Pons (tissue), 1 donor: ENCODE results near the gene RAB4A.
A peak's percentile ranks its signal among the peaks of the same experiment; 100 is the strongest.
"Not testable (repeated sequence)": the region's sequence is repeated elsewhere in the genome, so short reads cannot be mapped to it uniquely, and the experiment has no call there.

Experiments used
- DNase-seq: peaks from one replicate; pipeline ENCODE4 v3.0.0-alpha.2; 2016; ENCODE audit warnings: low spot score

RAB4A gene

DNA sequence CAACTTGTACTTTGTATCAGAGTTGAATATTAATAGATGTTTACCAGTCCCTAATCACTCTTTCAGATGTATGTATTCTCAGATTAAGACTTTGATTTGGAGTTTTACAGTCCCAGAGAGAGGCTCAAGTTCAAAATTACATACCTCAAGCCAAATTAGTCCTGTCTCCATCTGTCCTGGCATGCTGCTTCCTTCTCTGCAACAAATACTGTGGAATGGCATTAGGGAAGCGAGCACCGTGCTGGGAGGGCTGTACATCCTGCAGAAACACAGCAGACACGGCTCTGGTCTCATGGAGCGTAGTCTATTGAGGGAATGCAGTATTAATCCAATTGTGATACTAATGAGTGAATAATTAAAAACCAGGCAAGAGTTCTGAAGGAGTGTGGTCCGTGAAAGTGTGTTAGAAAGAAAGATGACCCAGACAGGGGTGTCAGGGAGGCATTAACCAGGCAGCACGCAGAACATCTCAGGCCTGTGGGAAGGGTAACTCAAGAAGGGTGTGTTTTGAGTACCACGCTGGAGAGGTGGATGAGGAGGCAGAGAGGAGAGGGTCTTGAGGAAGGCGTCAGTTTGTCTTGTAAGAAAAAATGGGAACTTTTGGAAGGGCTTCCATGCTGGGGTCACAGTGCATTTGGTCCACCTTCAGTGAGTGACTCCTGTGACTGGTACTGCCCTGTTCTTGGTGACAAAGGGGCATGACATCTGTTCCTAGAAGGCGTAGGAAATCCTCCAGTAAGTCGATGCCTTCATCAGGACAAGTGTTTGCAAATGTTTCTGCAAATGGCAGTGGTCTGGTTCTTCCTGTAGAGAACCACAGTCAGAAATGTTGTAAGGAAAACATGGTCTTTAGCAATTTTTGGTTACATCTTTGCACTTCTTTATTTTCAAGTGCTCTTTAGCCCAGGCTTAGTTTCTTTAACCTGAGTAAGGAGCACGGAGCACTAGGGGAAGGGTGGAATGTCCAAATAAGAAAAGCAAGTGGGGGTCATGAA, 1.6 kb downstream of the RAB4A start:
- no peak for DNase-seq

DNA sequence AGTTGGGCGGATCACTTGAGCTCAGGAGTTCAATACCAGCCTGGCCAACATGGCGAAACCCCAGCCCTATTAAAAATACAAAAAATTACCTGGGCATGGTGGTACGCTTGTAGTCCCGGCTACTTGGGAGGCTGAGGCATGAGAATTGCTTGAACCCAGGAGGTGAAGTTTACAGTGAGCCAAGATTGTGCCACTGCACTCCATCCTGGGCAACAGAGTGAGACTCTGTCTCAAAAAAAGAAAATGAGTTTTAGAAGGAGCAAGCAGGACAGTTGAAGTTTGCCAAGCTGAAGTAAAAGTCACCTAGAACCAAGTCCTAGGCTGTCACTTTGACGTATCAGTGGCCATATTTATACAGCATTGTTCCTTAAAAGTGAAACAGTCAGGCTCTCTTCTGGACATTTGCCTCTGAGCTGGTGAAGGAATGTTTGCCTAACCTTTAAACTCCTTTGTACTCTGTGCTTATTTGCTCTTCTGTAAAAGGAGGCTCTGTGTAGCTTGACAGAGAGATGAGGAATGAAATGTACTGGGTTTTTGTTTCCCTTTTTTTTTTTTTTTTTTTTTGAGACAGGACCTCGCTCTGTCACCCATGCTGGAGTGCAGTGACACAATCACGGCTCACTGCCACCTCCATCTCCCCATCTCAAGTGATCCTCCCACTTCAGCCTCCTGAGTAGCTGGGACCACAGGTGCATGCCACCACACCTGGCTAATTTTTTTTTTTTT, 2.8 kb downstream of the RAB4A start:
- DNase-seq: peak; percentile 56

DNA sequence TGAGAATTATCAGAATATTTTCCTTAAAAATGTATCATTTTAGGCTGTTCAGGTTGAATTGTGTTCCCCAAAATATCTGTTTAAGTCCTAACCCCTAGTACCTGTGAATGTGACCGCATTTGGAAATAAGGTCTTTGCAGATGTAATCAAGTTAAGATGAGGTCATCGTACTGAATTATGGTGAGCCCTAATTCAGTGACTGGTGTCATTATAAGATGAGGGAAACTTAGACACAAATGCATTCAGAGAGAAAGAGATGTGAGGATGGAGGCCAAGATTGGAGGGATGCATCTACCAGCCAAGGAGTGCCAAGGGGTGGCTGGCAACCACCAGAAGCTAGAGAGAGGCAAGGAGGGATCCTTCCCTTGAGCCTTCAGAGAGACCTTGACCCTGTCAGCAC, 4.1 kb downstream of the RAB4A start:
- DNase-seq: no peak

DNA sequence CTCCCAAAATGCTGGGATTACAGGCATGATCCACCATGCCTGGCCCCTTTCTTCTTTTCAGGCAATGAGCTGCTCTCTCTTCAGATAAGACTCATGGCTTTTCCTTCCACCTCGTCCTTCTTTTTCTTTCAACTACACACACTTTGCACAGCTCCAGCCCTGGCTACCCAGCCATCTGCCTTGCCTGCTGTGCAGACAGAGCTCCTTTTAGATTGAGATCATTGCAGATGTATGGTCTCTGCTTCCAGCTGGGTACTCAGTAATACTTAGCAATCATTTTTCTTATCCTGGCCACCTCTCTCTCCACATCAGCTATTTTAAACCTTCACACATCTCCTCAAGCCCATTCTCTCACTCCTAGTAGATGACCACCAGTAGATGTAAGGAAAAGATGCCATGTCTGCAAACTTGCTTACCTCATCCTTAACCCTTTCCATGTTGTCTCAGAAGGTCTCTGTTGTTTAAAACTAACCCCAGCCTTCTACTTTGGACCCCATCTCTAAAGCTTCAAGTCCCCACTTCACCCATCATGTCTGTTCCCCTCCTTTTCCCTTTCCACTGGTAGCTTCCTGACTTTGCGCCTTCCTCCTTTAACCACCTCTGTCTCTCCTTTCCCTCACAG, 7.3 kb downstream of the RAB4A start:
- DNase-seq: no peak

DNA sequence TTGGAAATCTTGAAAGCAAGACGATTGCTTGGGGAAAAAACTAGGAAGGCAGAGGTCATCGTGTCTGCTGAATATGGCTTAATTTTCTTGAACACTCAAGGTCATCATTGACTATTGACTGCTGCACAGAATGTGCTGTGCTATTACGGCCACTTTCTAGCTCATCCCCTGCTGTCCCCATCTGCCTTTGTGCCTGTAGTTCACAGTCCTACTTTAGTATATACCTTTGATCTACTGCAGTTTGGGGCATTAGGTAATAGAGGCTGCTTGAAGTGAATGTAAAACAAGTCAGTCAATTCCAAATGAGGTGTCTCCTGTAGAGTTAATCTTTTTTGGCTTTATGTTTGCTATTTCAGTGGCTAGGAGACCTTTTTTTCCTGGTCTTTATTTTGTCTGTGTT, 8.3 kb downstream of the RAB4A start:
- DNase-seq: no peak

DNA sequence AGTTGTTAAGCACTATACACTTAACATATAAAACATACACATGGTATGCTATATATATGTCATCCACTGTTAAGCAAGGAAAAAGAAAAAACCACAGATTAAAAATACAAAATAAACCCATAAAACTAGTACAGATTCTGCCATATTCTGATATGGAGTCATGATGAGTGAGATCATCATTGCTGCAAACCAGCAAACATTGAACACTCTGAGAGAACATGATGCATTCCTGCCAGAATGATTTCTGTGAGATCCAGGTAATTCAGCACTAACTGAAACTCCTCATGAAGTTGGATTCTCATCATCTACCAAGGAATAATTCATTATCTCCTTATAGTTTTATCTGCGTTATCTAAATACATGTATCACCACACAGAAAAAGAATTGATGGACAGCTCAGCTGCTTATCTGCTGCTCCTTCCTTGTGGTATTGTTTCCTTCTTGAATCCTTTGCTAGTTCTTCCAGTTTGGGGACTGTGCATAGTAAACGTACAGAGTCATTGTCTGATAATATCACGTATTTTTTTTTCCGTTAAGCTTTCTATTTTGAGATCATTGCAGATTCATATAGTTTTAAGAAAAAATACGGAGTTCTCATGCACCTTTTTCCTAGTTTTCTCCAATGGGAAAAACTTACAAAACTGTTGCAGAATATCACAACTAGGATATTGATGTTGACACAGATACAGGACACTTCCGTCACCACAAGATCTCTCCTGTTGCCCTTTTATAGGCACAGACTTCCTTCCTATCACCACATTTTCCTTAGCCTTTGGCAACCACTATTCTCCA, 9.3 kb downstream of the RAB4A start:
- no peak for DNase-seq

DNA sequence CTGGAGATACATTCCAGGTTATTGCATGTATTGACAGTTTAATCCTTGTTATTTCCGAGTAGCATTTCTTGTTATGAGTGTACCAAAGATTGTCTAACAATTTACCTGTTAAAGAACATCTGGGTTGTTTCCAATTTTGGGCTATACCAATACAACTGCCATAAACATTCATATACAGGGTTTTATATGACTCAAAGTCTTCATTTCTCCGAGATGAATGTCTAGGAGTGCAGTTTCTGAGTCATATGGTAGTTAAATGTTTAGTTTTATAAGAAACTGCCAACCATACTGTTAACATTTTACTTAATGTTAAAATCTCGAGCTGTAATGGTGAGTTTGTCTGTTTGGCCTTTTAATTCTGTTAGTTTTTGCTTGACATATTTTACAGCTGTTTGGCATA, 10.0 kb downstream of the RAB4A start:
- no peak for DNase-seq

DNA sequence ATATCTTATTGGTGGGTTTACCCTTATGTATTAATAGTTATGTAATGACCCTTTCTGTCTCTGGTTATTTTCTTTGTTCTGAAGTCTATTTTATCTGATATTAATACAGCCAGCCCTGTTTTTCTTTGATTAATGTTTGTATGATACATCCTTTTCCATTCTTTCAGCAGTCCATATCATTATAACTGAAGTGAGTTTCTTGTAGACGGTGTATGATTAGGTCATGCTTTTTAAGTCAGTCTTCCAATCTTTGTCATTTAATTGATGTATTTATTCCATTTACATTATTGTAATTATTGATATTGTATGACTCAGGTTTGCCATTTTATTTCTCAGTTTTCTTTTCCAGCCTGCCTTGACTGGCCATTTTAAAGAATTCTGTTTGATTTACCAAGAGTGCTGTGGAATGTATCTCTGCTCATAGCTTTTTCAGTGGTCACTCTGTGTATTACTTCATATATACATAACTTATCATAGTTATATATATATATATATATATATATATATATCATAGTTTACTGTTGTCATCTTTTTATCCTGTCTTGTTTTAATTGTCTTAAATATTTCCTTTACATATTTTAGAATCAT, 10.5 kb downstream of the RAB4A start:
- no peak for DNase-seq

DNA sequence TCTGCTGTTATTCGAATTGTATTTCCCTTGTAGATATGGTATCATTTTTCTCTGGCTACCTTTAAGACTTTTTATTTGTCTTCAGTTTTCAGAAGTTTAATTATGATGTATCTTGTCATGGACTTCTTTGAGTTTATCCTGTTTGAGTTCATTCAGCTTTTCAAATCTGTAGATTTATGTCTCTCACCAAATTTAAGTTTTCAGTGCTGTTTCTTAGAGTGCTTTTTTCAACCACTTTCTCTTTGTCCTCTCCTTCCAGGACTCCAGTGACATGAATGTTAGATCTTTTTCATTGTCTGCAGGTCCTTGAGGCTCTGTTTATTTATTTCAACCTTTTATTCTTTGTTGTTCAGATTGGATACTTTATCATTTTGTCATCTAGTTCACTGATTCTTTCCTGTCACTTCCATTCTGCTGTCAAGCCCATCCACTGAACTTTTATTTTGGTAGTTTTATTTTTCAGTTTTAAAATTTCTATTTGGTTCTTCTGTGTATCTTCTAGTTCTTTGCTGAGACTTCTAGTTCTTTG, 11.4 kb downstream of the RAB4A start:
- DNase-seq: no peak

DNA sequence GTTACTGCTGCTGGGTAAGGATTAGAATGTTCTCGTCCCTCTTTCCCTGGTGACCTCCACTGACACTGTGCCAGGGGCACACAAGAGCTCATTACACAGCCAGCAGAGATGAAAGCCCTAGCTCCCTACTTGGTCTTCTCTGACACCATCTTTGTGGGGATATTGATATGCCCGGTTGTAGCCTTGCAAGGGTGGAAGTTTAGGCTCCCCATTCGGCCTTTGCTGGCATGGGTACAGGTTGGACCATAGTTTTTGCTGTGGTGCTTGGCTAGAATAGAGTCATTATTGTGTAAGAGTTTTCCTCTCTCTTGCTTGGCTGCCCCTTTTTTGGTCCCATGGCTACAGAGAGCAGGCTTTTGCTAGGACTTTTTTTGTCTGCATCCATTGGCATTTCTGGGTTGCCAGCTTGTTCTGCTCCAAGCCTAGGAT, 12.3 kb downstream of the RAB4A start:
- DNase-seq: peak; percentile 44

DNA sequence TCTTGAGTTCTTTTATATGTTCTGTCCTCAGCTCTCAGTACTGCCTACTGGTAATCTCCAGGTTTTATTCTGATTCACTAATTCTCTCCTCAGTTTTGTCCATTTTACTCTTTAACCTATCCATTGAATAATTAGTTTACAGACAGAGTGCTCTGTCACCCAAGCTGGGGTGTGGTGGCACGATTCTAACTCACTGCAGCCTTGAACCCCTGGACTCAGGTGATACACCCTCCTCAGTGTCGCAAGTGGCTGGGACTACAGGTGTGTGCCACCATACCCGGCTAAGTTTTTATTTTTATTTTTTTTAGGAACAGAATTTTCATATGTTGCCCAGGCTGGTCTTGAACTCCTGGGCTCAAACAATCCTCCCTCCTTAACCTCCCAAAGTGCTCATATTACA, 14.0 kb downstream of the RAB4A start:
- DNase-seq: no peak

DNA sequence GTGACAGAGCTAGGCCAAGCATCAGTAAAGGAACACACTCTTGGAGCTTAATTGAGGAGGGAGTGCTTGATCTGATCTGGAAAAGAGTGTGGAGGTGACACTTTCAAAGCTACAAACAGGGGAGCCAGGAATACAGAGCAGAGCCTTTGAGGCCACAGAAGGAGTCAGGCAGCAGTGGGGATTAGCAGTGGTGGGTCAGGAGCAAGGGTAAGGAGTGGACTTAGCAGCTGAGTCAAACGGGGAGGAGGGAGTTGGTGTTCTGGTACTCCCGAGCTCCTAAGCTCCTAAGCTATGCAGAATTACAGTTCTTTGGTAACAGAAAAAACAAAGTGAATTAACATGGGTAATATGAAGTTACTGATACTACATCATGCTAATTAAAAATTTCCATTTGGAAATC, 14.5 kb downstream of the RAB4A start:
- no peak for DNase-seq

DNA sequence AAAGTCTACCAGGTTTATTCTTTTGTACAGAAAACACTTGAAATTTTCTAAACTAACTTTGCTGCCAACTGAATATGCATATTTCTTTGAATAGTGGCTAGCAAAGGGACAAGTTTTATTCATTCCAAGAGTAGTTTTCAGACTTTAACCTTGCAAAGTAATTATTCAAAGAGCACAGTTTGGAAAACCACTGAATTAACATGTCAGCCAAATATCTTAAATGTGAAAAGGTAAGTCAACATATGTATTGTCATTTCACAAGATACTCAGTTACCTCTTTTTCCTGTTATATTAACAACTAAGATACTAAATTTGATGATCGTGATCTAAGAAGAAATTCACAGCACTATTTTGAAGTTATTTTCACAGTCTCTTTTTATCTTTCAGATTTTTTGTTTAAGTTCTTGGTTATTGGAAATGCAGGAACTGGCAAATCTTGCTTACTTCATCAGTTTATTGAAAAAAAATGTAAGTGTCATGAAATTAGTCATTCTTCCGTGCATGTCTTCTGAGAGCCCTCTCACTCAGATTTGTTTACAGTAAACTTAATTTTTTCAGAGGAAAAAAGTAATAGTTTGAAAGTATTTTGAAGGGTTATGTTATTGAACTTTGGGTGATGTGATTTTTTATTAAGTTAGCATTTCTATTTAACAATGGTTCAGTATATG, 15.3 kb downstream of the RAB4A start:
- no peak for DNase-seq

DNA sequence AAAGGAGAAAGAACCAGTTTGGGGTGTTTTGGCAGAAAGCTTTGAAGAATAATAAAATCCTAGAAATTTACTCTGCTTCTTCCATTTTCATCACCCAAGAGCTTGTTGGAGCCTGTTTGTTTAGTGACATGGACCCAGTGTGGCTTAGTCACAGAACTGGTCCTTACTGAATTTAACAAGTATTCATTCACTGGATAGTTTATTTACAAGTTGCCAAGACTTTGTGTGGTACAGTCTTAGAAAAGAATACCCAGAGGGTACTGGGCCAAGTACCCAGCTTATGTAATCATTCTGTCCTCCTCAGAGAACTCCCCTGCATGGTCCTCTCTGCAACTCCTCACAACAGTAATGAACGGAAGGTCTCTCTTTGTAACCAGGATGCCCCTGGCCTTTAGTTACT, 16.4 kb downstream of the RAB4A start:
- peak; percentile 43 for DNase-seq

DNA sequence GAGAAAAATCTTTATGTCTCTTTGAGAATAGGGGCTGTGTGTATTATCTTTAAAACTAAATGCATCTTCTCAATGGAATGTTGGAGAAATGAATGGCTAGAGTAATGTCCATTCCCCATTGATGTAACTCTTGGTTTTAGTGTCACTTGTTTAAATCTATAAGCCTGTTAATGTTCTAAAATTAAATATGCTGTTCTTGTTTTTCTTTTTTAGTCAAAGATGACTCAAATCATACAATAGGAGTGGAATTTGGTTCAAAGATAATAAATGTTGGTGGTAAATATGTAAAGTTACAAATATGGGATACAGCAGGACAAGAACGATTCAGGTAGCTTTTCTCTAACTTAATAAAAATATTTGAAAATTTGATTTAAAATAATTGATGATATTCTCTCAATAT, 17.6 kb downstream of the RAB4A start:
- DNase-seq: no peak

DNA sequence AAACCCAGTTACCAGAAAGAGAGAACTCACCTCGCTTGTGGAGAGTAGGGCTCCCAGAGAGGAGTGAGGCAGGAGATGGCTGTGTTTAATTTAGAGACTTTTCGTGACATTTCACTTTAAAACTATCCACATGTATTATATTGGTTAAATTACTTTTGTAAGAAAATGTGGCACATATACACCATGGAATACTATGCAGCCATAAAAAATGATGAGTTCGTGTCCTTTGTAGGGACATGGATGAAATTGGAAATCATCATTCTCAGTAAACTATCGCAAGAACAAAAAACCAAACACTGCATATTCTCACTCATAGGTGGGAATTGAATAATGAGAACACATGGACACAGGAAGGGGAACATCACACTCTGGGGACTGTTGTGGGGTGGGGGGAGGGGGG, 20.8 kb downstream of the RAB4A start:
- not testable (repeated sequence) for DNase-seq

DNA sequence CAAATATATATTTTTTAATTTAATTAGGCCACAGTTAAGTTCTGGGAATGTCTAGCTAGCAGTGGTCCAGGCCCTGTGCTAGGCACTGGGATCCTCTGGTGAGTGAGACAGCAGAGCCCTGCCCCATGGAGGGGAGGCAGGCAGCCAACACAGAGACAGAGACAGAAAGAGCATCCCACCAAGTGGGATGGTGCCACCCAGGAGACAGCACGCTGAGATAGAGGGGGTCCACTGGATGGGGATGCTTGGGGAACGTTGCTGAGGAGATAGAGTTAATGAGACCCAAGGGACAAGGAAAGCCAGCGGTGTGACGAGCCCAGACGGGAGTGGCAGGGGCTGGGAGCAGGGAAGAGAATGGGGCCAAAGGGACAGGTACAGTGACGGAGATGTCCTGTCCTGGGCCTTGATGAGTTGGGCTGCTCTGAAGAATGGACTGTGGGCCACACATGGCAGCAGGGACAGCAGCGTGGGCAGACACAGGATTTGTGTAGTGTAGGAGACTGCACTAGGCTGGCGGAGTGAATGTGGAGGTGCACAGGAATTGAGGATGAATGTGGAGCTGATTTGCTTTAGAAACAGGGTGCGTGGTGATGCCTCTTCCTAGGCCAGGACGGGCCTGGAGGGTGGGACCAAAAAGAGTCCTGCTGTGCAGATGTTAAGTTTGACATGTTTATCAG, 22.8 kb downstream of the RAB4A start:
- no peak for DNase-seq

DNA sequence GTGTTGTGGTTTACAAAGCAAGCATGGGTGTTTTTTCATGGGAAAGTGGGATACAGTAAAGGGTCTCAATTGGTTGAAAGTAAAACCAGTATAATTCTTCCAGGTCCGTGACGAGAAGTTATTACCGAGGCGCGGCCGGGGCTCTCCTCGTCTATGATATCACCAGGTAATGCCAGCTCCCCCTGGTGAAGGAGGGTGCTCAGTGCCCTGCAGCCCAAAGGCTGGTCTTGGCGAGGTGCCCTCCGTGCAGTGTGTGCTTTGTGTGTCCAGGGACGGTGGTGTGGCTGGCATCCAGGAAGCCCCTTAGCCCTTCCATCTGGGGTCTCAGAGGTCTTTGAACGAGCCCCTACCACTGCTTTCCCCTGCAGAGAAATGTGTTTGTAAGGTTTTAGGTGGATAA, 24.8 kb downstream of the RAB4A start:
- no peak for DNase-seq

DNA sequence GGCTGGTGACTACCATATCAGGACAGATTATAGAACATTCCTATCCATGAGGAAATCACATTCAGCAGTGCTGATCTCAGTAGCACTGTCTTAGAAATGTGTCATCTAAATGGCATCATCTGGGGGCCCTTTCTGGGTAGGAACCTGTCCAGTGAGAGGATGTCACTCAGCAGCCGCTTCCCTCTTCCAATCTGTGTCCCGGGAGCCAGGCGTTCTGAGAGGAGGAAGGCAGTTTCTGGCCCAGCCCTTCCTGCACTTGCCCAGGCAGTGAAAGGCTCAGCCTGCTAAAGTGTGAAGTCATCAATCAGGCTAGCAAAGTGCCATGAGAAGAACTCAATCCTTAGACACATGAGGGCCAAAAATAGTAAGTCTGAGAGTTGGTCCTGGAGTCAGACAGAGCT, 25.6 kb downstream of the RAB4A start:
- DNase-seq: peak; percentile 17

DNA sequence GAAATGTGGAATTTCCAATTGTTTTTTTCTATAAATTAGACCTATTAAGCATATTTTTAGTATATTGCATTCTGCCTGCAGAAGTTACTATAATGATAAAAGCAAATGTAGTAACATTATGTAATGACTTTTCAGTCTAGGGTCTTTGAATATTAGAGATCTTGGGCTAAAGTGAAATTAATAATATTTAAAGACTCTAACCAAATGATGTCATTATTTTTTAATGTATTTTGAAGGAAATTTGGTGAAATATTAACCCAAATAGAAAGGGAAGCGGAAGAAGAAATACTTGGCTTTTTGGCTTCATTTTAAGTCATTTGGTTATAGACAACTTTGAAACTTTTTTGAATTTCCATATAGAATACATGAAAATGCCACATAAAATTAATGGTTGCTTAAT, 26.8 kb downstream of the RAB4A start:
- DNase-seq: no peak
